Kidney (tissue), 14 donors: ENCODE measurements around the gene SAMD13. TPM values are rescaled to one million over a fixed set of nuclear protein-coding genes. Genes with fewer than 3 reads are reported as not detected.

Experiments
- DNase-seq, 5 donors: peaks; one replicate each; pipeline ENCODE4 v3.0.0-alpha.2; 2013 to 2020
- FAIRE-seq: peaks from 2 replicates; lab custom pipeline; 2012; peaks lifted over from hg19 to GRCh38; lab: Jason Lieb, UNC
- H3K27ac ChIP-seq, 2 donors: one replicate each; pipeline ENCODE4 v1.7.0; 2013; ENCODE audit warnings: low read depth in 2 of 2, low read length in 2 of 2, inconsistent platforms in 1 of 2
- H3K27me3 ChIP-seq: one replicate; pipeline ENCODE4 v1.7.1; 2013; ENCODE audit warnings: low read length, inconsistent platforms; ENCODE audit not compliant: control insufficient read depth, insufficient read depth
- H3K36me3 ChIP-seq, 3 donors: one replicate each; pipeline versions ENCODE4 v1.7.0 to v1.7.1; 2013; ENCODE audit warnings: low read length in 3 of 3, control low read depth in 1 of 3, inconsistent platforms in 1 of 3; ENCODE audit not compliant: insufficient read depth in 3 of 3, control insufficient read depth in 2 of 3
- H3K4me1 ChIP-seq, 3 donors: one replicate each; pipeline versions ENCODE4 v1.7.0 to v1.7.1; 2013; ENCODE audit warnings: low read length in 3 of 3, inconsistent platforms in 1 of 3, low read depth in 1 of 3; ENCODE audit not compliant: control insufficient read depth in 2 of 3, insufficient read depth in 2 of 3
- H3K4me3 ChIP-seq, 3 donors: one replicate each; pipeline versions ENCODE4 v1.7.0 to v1.8.1; 2013; ENCODE audit warnings: low read length in 3 of 3, control low read depth in 1 of 3, inconsistent platforms in 1 of 3
- H3K9ac ChIP-seq, 3 donors: one replicate each; pipeline versions ENCODE4 v1.7.0 to v1.7.1; 2013; ENCODE audit warnings: low read length in 3 of 3, control low read depth in 1 of 3, inconsistent platforms in 1 of 3
- H3K9me3 ChIP-seq, 3 donors: one replicate each; pipeline versions ENCODE4 v1.7.0 to v1.7.1; 2013; ENCODE audit warnings: low read length in 3 of 3, control low read depth in 1 of 3, inconsistent platforms in 1 of 3; ENCODE audit not compliant: control insufficient read depth in 2 of 3, insufficient read depth in 1 of 3
- CTCF ChIP-seq: IDR thresholded peaks from 3 replicates; pipeline ENCODE4 v1.5.1; 2012; ENCODE audit warnings: mild to moderate bottlenecking, moderate library complexity, borderline replicate concordance; ENCODE audit not compliant: insufficient read depth; ENCODE audit errors: extremely low read depth
- intact Hi-C: fragments of 100-400 bp; cut with DNase I; formaldehyde crosslinking; loops from one replicate; pipeline ENCODE4 v1.11.1; 2022
- polyA plus RNA-seq: library from polyadenylated mRNA; stranded (reverse); fragments of 350-450 nt; fragmentation: Illumina TruSeq; extraction: RNeasy Lipid Tissue Mini Kit (QIAGEN cat#74804); gene quantifications from one replicate; pipeline ENCODE4 v1.2.3, GENCODE V29; 2014; ENCODE audit warnings: low read depth, low replicate concordance; ENCODE audit not compliant: insufficient read depth
- total RNA-seq: library from RNA; stranded (reverse); fragmentation: NEBNext Ultra II Directional; extraction: Animal tissue kit (Norgen Biotek cat#: 25700); gene quantifications from one replicate; pipeline ENCODE4 v1.2.1, GENCODE V29; 2021
- donor health status: control.
- donor health status: control.
- donor health status: control.
- donor health status: control.
- donor health status: control.
- donor health status: DM: yes; HTN: yes; CAD: no.
- donor health status: Normal renal cell carcinoma (clear cell type).

Gene SAMD13
- total and polyA plus RNA-seq, 2 donors from 2014 or later: 2.9 to 4.5 TPM

- Histone ChIP-seq H3K27me3 (no peaks in the 10 kb centered on the region), H3K4me1 (no peaks in the 10 kb centered on the region), H3K27ac (no peak overlapping the region), H3K9me3 (no peaks in the 10 kb centered on the region), H3K4me3 (no peak overlapping the region), H3K9ac (no peak overlapping the region), H3K36me3 (no peaks in the 10 kb centered on the region)
- FAIRE-seq (no peak), DNase-seq (no peak)
- TF ChIP-seq CTCF: no peak
- intact Hi-C loops: no loop called here
These were observed 28.8 kb downstream of the SAMD13 start for GRCh38 chr1:84330125-84330984.

- DNase-seq: no peak
- no peak overlapping the region for H3K4me3 ChIP-seq
- peaks cover 0 to 9% (median 0%) of the 10 kb centered on the region in 3 donors for H3K9me3 ChIP-seq
- no peaks in the 10 kb centered on the region for H3K36me3 ChIP-seq
- TF ChIP-seq CTCF: no peak
- no peak for FAIRE-seq
- no peaks in the 10 kb centered on the region for H3K27me3 ChIP-seq
- intact Hi-C loops: no loop called here
- H3K4me1 ChIP-seq: no peaks in the 10 kb centered on the region
- H3K9ac ChIP-seq: no peak overlapping the region
- no peak overlapping the region for H3K27ac ChIP-seq
These were observed 38.0 kb downstream of the SAMD13 start for GRCh38 chr1:84339503-84339902.

- Histone ChIP-seq H3K27ac (no peak overlapping the region), H3K4me3 (no peak overlapping the region), H3K36me3 (no peaks in the 10 kb centered on the region), H3K9ac (no peak overlapping the region), H3K27me3 (no peaks in the 10 kb centered on the region), H3K4me1 (no peaks in the 10 kb centered on the region), H3K9me3 (peaks cover 0 to 5% (median 0%) of the 10 kb centered on the region in 3 donors)
- FAIRE-seq (no peak), DNase-seq (no peak)
- no peak for TF ChIP-seq CTCF
- intact Hi-C loops: no loop called here
These were observed 42.8 kb downstream of the SAMD13 start for GRCh38 chr1:84344286-84344685.
